ENCODE measurements around the gene NMUR1.

NMUR1 gene

GRCh38 chr2:231524477-231525247, 5.6 kb downstream of the NMUR1 start:
- H3K4me1 ChIP-seq (ENCODE audit: control insufficient read depth, insufficient read depth, low read length): peaks cover 3% of the 10 kb centered on the region; the same call in 1 of the 2 replicates
- H3K9ac ChIP-seq (ENCODE audit: low read length): no peak overlapping the region
- H3K9me3 ChIP-seq (ENCODE audit: control insufficient read depth, insufficient read depth, low read depth, low read length): no peaks in the 10 kb centered on the region
- no peak overlapping the region for H3K27ac ChIP-seq (ENCODE audit: low read depth, low read length)
- no peaks in the 10 kb centered on the region for H3K36me3 ChIP-seq (ENCODE audit: control insufficient read depth, insufficient read depth, low read length)
- H3K27me3 ChIP-seq (ENCODE audit: control insufficient read depth, insufficient read depth, low read length): peaks cover 9% of the 10 kb centered on the region
- H3K4me3 ChIP-seq (ENCODE audit: low read depth, low read length): no peak overlapping the region

GRCh38 chr2:231523451-231524285, 6.6 kb downstream of the NMUR1 start:
- Histone ChIP-seq H3K4me1 (ENCODE audit: control insufficient read depth, insufficient read depth, low read length) (peaks cover 3% of the 10 kb centered on the region; the same call in 1 of the 2 replicates), H3K4me3 (ENCODE audit: low read depth, low read length) (no peak overlapping the region), H3K9me3 (ENCODE audit: control insufficient read depth, insufficient read depth, low read depth, low read length) (no peaks in the 10 kb centered on the region), H3K36me3 (ENCODE audit: control insufficient read depth, insufficient read depth, low read length) (no peaks in the 10 kb centered on the region), H3K27me3 (ENCODE audit: control insufficient read depth, insufficient read depth, low read length) (no peaks in the 10 kb centered on the region; the same call in 1 of the 2 replicates), H3K27ac (ENCODE audit: low read depth, low read length) (no peak overlapping the region), H3K9ac (ENCODE audit: low read length) (no peak overlapping the region)

- peaks cover 3% of the 10 kb centered on the region; the same call in 1 of the 2 replicates for H3K4me1 ChIP-seq (ENCODE audit: control insufficient read depth, insufficient read depth, low read length)
Measured at GRCh38 chr2:231522418-231523180, 7.6 kb downstream of the NMUR1 start.

GRCh38 chr2:231521443-231521842, 8.8 kb downstream of the NMUR1 start:
- Histone ChIP-seq H3K4me1 (ENCODE audit: control insufficient read depth, insufficient read depth, low read length) (no peaks in the 10 kb centered on the region; the same call in 1 of the 2 replicates), H3K9ac (ENCODE audit: low read length) (no peak overlapping the region), H3K4me3 (ENCODE audit: low read depth, low read length) (no peak overlapping the region)

More at GRCh38 chr2:231522418-231523180, 7.6 kb downstream of the NMUR1 start:
- no peaks in the 10 kb centered on the region for H3K36me3 ChIP-seq (ENCODE audit: control insufficient read depth, insufficient read depth, low read length)
- H3K27me3 ChIP-seq (ENCODE audit: control insufficient read depth, insufficient read depth, low read length): no peaks in the 10 kb centered on the region
- H3K9me3 ChIP-seq (ENCODE audit: control insufficient read depth, insufficient read depth, low read depth, low read length): no peaks in the 10 kb centered on the region
- no peak overlapping the region for H3K27ac ChIP-seq (ENCODE audit: low read depth, low read length)
- no peak overlapping the region for H3K4me3 ChIP-seq (ENCODE audit: low read depth, low read length)
- H3K9ac ChIP-seq (ENCODE audit: low read length): no peak overlapping the region

GRCh38 chr2:231519975-231520555, 10.2 kb downstream of the NMUR1 start:
- H3K27ac ChIP-seq (ENCODE audit: low read depth, low read length): no peak overlapping the region
- H3K4me3 ChIP-seq (ENCODE audit: low read depth, low read length): no peak overlapping the region
- H3K9me3 ChIP-seq (ENCODE audit: control insufficient read depth, insufficient read depth, low read depth, low read length): no peaks in the 10 kb centered on the region
- peaks cover 5% of the 10 kb centered on the region; the same call in 1 of the 2 replicates for H3K4me1 ChIP-seq (ENCODE audit: control insufficient read depth, insufficient read depth, low read length)
- H3K9ac ChIP-seq (ENCODE audit: low read length): no peak overlapping the region
- no peaks in the 10 kb centered on the region for H3K36me3 ChIP-seq (ENCODE audit: control insufficient read depth, insufficient read depth, low read length)
- peaks cover 4% of the 10 kb centered on the region; the same call in 1 of the 2 replicates for H3K27me3 ChIP-seq (ENCODE audit: control insufficient read depth, insufficient read depth, low read length)

More at GRCh38 chr2:231521443-231521842, 8.8 kb downstream of the NMUR1 start:
- H3K9me3 ChIP-seq (ENCODE audit: control insufficient read depth, insufficient read depth, low read depth, low read length): no peaks in the 10 kb centered on the region
- no peak overlapping the region for H3K27ac ChIP-seq (ENCODE audit: low read depth, low read length)
- H3K27me3 ChIP-seq (ENCODE audit: control insufficient read depth, insufficient read depth, low read length): no peaks in the 10 kb centered on the region
- H3K36me3 ChIP-seq (ENCODE audit: control insufficient read depth, insufficient read depth, low read length): no peaks in the 10 kb centered on the region

GRCh38 chr2:231518771-231519170, 11.5 kb downstream of the NMUR1 start:
- H3K9ac ChIP-seq (ENCODE audit: low read length): no peak overlapping the region
- H3K9me3 ChIP-seq (ENCODE audit: control insufficient read depth, insufficient read depth, low read depth, low read length): no peaks in the 10 kb centered on the region
- no peak overlapping the region for H3K27ac ChIP-seq (ENCODE audit: low read depth, low read length)
- peaks cover 4% of the 10 kb centered on the region; the same call in 1 of the 2 replicates for H3K27me3 ChIP-seq (ENCODE audit: control insufficient read depth, insufficient read depth, low read length)
- no peak overlapping the region for H3K4me3 ChIP-seq (ENCODE audit: low read depth, low read length)
- no peaks in the 10 kb centered on the region for H3K36me3 ChIP-seq (ENCODE audit: control insufficient read depth, insufficient read depth, low read length)
- peaks cover 10% of the 10 kb centered on the region; the same call in 1 of the 2 replicates for H3K4me1 ChIP-seq (ENCODE audit: control insufficient read depth, insufficient read depth, low read length)

- H3K27me3 ChIP-seq (ENCODE audit: control insufficient read depth, insufficient read depth, low read length): peaks cover 4% of the 10 kb centered on the region; the same call in 1 of the 2 replicates
- no peaks in the 10 kb centered on the region for H3K36me3 ChIP-seq (ENCODE audit: control insufficient read depth, insufficient read depth, low read length)
- H3K9ac ChIP-seq (ENCODE audit: low read length): no peak overlapping the region
- H3K4me1 ChIP-seq (ENCODE audit: control insufficient read depth, insufficient read depth, low read length): peaks cover 10% of the 10 kb centered on the region; the same call in 1 of the 2 replicates
- H3K9me3 ChIP-seq (ENCODE audit: control insufficient read depth, insufficient read depth, low read depth, low read length): no peaks in the 10 kb centered on the region
- H3K27ac ChIP-seq (ENCODE audit: low read depth, low read length): no peak overlapping the region
- H3K4me3 ChIP-seq (ENCODE audit: low read depth, low read length): no peak overlapping the region
Measured at GRCh38 chr2:231515603-231516002, 14.6 kb downstream of the NMUR1 start.

- Histone ChIP-seq H3K27me3 (ENCODE audit: control insufficient read depth, insufficient read depth, low read length) (peaks cover 4% of the 10 kb centered on the region; the same call in 1 of the 2 replicates), H3K9me3 (ENCODE audit: control insufficient read depth, insufficient read depth, low read depth, low read length) (no peaks in the 10 kb centered on the region), H3K36me3 (ENCODE audit: control insufficient read depth, insufficient read depth, low read length) (no peaks in the 10 kb centered on the region), H3K27ac (ENCODE audit: low read depth, low read length) (0 out of 2 replicates have a peak overlapping the region, but pooled peaks have one; percentile 62), H3K4me1 (ENCODE audit: control insufficient read depth, insufficient read depth, low read length) (peaks cover 10% of the 10 kb centered on the region; the same call in 1 of the 2 replicates), H3K4me3 (ENCODE audit: low read depth, low read length) (peak overlapping the region; percentile 98), H3K9ac (ENCODE audit: low read length) (peak overlapping the region; percentile 85)
Measured at GRCh38 chr2:231514951-231515297, 15.3 kb downstream of the NMUR1 start.

GRCh38 chr2:231514225-231514950, 15.9 kb downstream of the NMUR1 start:
- Histone ChIP-seq H3K27ac (ENCODE audit: low read depth, low read length) (peak overlapping the region; percentile 89; the same call in 1 of the 2 replicates), H3K36me3 (ENCODE audit: control insufficient read depth, insufficient read depth, low read length) (no peaks in the 10 kb centered on the region), H3K4me1 (ENCODE audit: control insufficient read depth, insufficient read depth, low read length) (peaks cover 10% of the 10 kb centered on the region; the same call in 1 of the 2 replicates), H3K9ac (ENCODE audit: low read length) (peak overlapping the region; percentile 89), H3K27me3 (ENCODE audit: control insufficient read depth, insufficient read depth, low read length) (peaks cover 4% of the 10 kb centered on the region; the same call in 1 of the 2 replicates), H3K4me3 (ENCODE audit: low read depth, low read length) (peak overlapping the region; percentile 98), H3K9me3 (ENCODE audit: control insufficient read depth, insufficient read depth, low read depth, low read length) (no peaks in the 10 kb centered on the region)

Data from HUES6 (cell line).